Measurements from ENCODE around the gene EIF4B.

DNA sequence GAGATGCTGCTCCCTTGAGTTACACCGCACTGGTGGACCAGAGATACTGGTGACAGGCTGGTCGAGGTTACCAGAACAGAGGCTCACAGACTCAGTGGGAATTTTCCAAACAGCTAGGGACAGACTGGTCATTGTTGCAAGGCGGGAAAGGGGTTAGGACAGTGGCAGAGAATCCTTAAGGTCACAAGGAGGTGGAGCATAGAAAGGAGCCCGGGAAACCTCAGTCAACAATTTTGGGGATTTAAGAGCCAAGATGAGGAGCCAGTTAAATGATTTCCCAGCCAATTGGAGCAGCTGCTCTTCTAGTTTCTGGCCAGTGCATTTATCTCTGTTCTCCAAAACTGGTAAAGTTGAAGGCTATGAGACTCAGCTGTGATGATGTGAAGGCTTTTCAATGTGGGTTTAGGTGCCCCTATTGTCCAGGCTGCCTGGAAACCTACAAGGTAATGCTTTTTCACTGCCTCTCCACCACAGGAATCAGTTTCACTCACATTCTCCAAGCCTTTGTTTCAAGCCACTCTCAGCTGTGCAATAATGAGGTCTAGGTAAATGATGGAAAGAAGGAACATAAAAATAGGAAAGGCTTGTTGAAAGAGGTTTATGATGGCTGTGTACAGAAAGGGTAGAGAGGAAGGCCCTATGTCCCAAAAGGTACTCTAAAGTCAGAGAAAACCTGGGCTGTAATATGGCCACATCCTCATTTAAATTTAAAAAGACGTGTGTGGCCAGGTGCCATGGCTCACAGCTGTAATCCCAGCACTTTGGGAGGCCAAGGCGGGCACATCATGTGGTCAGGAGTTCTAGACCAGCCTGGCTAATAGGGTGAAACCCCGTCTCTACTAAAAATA, 36.6 kb downstream of the EIF4B start:
- TF ChIP-seq, protein P1, sequence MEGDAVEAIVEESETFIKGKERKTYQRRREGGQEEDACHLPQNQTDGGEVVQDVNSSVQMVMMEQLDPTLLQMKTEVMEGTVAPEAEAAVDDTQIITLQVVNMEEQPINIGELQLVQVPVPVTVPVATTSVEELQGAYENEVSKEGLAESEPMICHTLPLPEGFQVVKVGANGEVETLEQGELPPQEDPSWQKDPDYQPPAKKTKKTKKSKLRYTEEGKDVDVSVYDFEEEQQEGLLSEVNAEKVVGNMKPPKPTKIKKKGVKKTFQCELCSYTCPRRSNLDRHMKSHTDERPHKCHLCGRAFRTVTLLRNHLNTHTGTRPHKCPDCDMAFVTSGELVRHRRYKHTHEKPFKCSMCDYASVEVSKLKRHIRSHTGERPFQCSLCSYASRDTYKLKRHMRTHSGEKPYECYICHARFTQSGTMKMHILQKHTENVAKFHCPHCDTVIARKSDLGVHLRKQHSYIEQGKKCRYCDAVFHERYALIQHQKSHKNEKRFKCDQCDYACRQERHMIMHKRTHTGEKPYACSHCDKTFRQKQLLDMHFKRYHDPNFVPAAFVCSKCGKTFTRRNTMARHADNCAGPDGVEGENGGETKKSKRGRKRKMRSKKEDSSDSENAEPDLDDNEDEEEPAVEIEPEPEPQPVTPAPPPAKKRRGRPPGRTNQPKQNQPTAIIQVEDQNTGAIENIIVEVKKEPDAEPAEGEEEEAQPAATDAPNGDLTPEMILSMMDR (IDR thresholded peaks at IDR 0.05), result no peak
- TF ChIP-seq POLR2AphosphoS5 (IDR thresholded peaks at IDR 0.05) (no peak), POLR2A (IDR thresholded peaks at IDR 0.05) (no peak)
